Prostate gland (tissue), 2 donors: ENCODE measurements around the gene RUVBL1.

Experiments used
- POLR2A ChIP-seq: fragments of 450-650 bp; IDR thresholded peaks from one replicate; pipeline ENCODE4 v1.6.1; 2016; ENCODE audit warnings: antibody characterized with exemption, mild to moderate bottlenecking
- POLR2AphosphoS5 ChIP-seq: sonication (generic); formaldehyde crosslinking; IDR thresholded peaks from one replicate; pipeline ENCODE4 v1.6.1; 2017; ENCODE audit warnings: antibody characterized with exemption
- TF ChIP-seq, protein P1 (sequence below), 4 experiments: fragments of 200-600 bp in 2 of 4; fragments of 450-650 bp in 2 of 4; sonication (generic) in 2 of 4; IDR thresholded peaks; 1 replicate in 3 of 4; 2 replicates in 1 of 4; pipeline ENCODE4 v1.5.1; 2016 to 2019; ENCODE audit warnings: antibody characterized with exemption in 4 of 4, mild to moderate bottlenecking in 2 of 4, moderate library complexity in 2 of 4

- TF ChIP-seq, protein P1, sequence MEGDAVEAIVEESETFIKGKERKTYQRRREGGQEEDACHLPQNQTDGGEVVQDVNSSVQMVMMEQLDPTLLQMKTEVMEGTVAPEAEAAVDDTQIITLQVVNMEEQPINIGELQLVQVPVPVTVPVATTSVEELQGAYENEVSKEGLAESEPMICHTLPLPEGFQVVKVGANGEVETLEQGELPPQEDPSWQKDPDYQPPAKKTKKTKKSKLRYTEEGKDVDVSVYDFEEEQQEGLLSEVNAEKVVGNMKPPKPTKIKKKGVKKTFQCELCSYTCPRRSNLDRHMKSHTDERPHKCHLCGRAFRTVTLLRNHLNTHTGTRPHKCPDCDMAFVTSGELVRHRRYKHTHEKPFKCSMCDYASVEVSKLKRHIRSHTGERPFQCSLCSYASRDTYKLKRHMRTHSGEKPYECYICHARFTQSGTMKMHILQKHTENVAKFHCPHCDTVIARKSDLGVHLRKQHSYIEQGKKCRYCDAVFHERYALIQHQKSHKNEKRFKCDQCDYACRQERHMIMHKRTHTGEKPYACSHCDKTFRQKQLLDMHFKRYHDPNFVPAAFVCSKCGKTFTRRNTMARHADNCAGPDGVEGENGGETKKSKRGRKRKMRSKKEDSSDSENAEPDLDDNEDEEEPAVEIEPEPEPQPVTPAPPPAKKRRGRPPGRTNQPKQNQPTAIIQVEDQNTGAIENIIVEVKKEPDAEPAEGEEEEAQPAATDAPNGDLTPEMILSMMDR (IDR thresholded peaks at IDR 0.05): no peak
- no peak for TF ChIP-seq POLR2A
- no peak for TF ChIP-seq POLR2AphosphoS5
These were observed 70.0 kb downstream of the RUVBL1 start for GRCh38 chr3:128053614-128054013.
